Neural progenitor cell (in vitro differentiated cells): Measurements from ENCODE around the gene PARN. TPM values are rescaled to one million over a fixed set of nuclear protein-coding genes. Genes with fewer than 3 reads are reported as not detected.

Experiments
- DNase-seq: peaks from one replicate; pipeline ENCODE4 v3.0.0-alpha.2; 2016; ENCODE audit warnings: low spot score
- H2AFZ ChIP-seq: fragments of 200-600 bp; sonication (generic); replicated peaks from 2 replicates; pipeline ENCODE4 v1.6.1; 2016; ENCODE audit warnings: antibody characterized with exemption
- H3F3A ChIP-seq: fragments of 200-600 bp; sonication (generic); 2 replicates; pipeline ENCODE4 v1.6.1; 2016; ENCODE audit warnings: antibody characterized with exemption, low read depth
- H3K27ac ChIP-seq: fragments of 200-600 bp; sonication (generic); 2 replicates; pipeline ENCODE4 v1.5.1; 2016; ENCODE audit warnings: mild to moderate bottlenecking
- H3K27me3 ChIP-seq: fragments of 200-600 bp; sonication (generic); 2 replicates; pipeline ENCODE4 v1.6.1; 2016; ENCODE audit warnings: mild to moderate bottlenecking, moderate library complexity
- H3K36me3 ChIP-seq: fragments of 200-600 bp; sonication (generic); 2 replicates; pipeline ENCODE4 v1.5.1; 2016
- H3K4me1 ChIP-seq: fragments of 200-600 bp; sonication (generic); 2 replicates; pipeline ENCODE4 v1.6.1; 2016; ENCODE audit warnings: mixed run types
- H3K4me2 ChIP-seq: fragments of 200-600 bp; sonication (generic); 2 replicates; pipeline ENCODE4 v1.6.1; 2016
- H3K4me3 ChIP-seq: fragments of 200-600 bp; sonication (generic); 2 replicates; pipeline ENCODE4 v1.5.1; 2016
- H3K79me2 ChIP-seq: fragments of 200-600 bp; sonication (generic); 2 replicates; pipeline ENCODE4 v1.6.1; 2016; ENCODE audit warnings: low read depth
- H3K9ac ChIP-seq: fragments of 200-600 bp; sonication (generic); 2 replicates; pipeline ENCODE4 v1.6.1; 2016
- H3K9me3 ChIP-seq: fragments of 200-600 bp; sonication (generic); 2 replicates; pipeline ENCODE4 v1.5.1; 2016; ENCODE audit warnings: low read depth
- H4K20me1 ChIP-seq: fragments of 200-600 bp; sonication (generic); 2 replicates; pipeline ENCODE4 v1.6.1; 2016; ENCODE audit warnings: low read depth
- H3K27ac Mint-ChIP-seq: 3 replicates; pipeline ENCODE4 v1.8.0; 2021; ENCODE audit warnings: mixed read lengths
- H3K27me3 Mint-ChIP-seq: 2 replicates; pipeline ENCODE4 v1.8.0; 2022; ENCODE audit warnings: low read depth, mild to moderate bottlenecking, inconsistent platforms, moderate library complexity, mixed read lengths; ENCODE audit not compliant: insufficient read depth
- H3K36me3 Mint-ChIP-seq: 3 replicates; pipeline ENCODE4 v1.8.0; 2021; ENCODE audit warnings: mixed read lengths
- H3K4me1 Mint-ChIP-seq: 3 replicates; pipeline ENCODE4 v1.8.0; 2021; ENCODE audit warnings: mixed read lengths
- H3K4me3 Mint-ChIP-seq: 3 replicates; pipeline ENCODE4 v1.8.0; 2021; ENCODE audit warnings: mild to moderate bottlenecking, moderate library complexity, mixed read lengths
- H3K9me3 Mint-ChIP-seq: 3 replicates; pipeline ENCODE4 v1.8.0; 2020; ENCODE audit warnings: mixed read lengths
- EZH2 ChIP-seq: fragments of 200-600 bp; sonication (generic); IDR thresholded peaks from 2 replicates; pipeline ENCODE4 v1.6.1; 2017; ENCODE audit warnings: antibody characterized with exemption, mild to moderate bottlenecking, moderate library complexity
- EZH2phosphoT487 ChIP-seq: fragments of 200-600 bp; sonication (generic); IDR thresholded peaks from 2 replicates; pipeline ENCODE4 v1.6.1; 2017; ENCODE audit warnings: antibody characterized with exemption
- total RNA-seq: library from RNA; depleted of rRNA; stranded (reverse); fragments of >200 nt; gene quantifications from 2 replicates; pipeline ENCODE4 v1.2.3, GENCODE V29; 2015; ENCODE audit warnings: low replicate concordance
- TF ChIP-seq, protein P1 (sequence below): fragments of 200-600 bp; sonication (generic); IDR thresholded peaks from 2 replicates; pipeline ENCODE4 v1.5.1; 2017; ENCODE audit warnings: antibody characterized with exemption, mild to moderate bottlenecking

The PARN gene
- total RNA-seq, 1 donor from 2014 or later = 53.5 TPM

GRCh38 chr16:14500791-14501190 is 129.3 kb downstream of the PARN start:
- Mint-ChIP-seq H3K9me3 (no peaks in the 10 kb centered on the region), H3K4me3 (no peak overlapping the region), H3K36me3 (no peaks in the 10 kb centered on the region), H3K4me1 (peaks cover 25% of the 10 kb centered on the region), H3K27me3 (peaks cover 2% of the 10 kb centered on the region), H3K27ac (no peak overlapping the region)
- Histone ChIP-seq H3K9me3 (no peaks in the 10 kb centered on the region), H3K36me3 (no peaks in the 10 kb centered on the region), H3F3A (no peaks in the 10 kb centered on the region), H3K9ac (no peak overlapping the region), H3K4me3 (no peak overlapping the region), H3K27ac (no peak overlapping the region), H4K20me1 (peaks cover 8% of the 10 kb centered on the region), H3K27me3 (no peaks in the 10 kb centered on the region), H3K79me2 (no peaks in the 10 kb centered on the region), H3K4me1 (peaks cover 37% of the 10 kb centered on the region), H2AFZ (no peak overlapping the region), H3K4me2 (no peak overlapping the region)
- TF ChIP-seq, protein P1, sequence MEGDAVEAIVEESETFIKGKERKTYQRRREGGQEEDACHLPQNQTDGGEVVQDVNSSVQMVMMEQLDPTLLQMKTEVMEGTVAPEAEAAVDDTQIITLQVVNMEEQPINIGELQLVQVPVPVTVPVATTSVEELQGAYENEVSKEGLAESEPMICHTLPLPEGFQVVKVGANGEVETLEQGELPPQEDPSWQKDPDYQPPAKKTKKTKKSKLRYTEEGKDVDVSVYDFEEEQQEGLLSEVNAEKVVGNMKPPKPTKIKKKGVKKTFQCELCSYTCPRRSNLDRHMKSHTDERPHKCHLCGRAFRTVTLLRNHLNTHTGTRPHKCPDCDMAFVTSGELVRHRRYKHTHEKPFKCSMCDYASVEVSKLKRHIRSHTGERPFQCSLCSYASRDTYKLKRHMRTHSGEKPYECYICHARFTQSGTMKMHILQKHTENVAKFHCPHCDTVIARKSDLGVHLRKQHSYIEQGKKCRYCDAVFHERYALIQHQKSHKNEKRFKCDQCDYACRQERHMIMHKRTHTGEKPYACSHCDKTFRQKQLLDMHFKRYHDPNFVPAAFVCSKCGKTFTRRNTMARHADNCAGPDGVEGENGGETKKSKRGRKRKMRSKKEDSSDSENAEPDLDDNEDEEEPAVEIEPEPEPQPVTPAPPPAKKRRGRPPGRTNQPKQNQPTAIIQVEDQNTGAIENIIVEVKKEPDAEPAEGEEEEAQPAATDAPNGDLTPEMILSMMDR = no peak
- TF ChIP-seq EZH2phosphoT487 (no peak), EZH2 (no peak)
- DNase-seq = no peak

DNA sequence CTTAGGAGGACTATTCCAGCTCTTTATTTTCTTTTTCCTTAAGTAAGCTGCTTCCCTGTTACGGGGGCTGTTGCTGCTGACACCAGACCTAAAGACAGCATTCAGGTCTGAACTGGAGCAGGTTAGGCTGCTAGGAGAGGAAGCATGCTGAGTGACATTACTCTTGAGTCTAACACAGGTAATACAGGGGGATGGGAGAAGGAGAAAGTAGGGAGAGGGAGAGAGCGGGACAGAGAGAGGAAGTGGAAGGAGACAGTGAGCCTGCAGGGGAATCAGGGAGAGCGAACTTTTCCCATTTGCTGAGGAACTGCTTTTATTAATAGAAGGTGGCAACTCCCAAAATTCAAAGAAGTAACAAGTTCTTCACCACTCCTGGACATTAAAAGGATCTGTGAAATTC is 130.9 kb downstream of the PARN start:
- H3F3A ChIP-seq = no peaks in the 10 kb centered on the region
- no peaks in the 10 kb centered on the region for H3K79me2 ChIP-seq
- no peak overlapping the region for H3K4me3 ChIP-seq
- H3K9me3 ChIP-seq = no peaks in the 10 kb centered on the region
- H3K27me3 Mint-ChIP-seq = peaks cover 2% of the 10 kb centered on the region
- no peaks in the 10 kb centered on the region for H3K36me3 ChIP-seq
- no peaks in the 10 kb centered on the region for H3K36me3 Mint-ChIP-seq
- peaks cover 38% of the 10 kb centered on the region for H3K4me1 ChIP-seq
- peaks cover 14% of the 10 kb centered on the region for H4K20me1 ChIP-seq
- H2AFZ ChIP-seq = no peak overlapping the region
- no peak for DNase-seq
- peaks cover 33% of the 10 kb centered on the region for H3K4me1 Mint-ChIP-seq
- TF ChIP-seq EZH2 = no peak
- H3K9me3 Mint-ChIP-seq = no peaks in the 10 kb centered on the region
- no peak overlapping the region for H3K4me2 ChIP-seq
- H3K27me3 ChIP-seq = no peaks in the 10 kb centered on the region
- no peak overlapping the region for H3K27ac ChIP-seq
- no peak overlapping the region for H3K4me3 Mint-ChIP-seq
- no peak overlapping the region for H3K27ac Mint-ChIP-seq
- no peak overlapping the region for H3K9ac ChIP-seq

GRCh38 chr16:14497245-14498082 is 132.6 kb downstream of the PARN start:
- Histone ChIP-seq H3K4me3 (no peak overlapping the region), H3K36me3 (no peaks in the 10 kb centered on the region)

More at GRCh38 chr16:14497245-14498082, 132.6 kb downstream of the PARN start:
- H3K4me1 Mint-ChIP-seq = peaks cover 31% of the 10 kb centered on the region
- H3K36me3 Mint-ChIP-seq = no peaks in the 10 kb centered on the region
- H3K4me2 ChIP-seq = peak overlapping the region; percentile 3
- no peaks in the 10 kb centered on the region for H3K79me2 ChIP-seq
- peaks cover 14% of the 10 kb centered on the region for H4K20me1 ChIP-seq
- H3K4me1 ChIP-seq = peaks cover 30% of the 10 kb centered on the region
- H3K27me3 Mint-ChIP-seq = peaks cover 2% of the 10 kb centered on the region
- H3K9me3 ChIP-seq = no peaks in the 10 kb centered on the region
- no peaks in the 10 kb centered on the region for H3K27me3 ChIP-seq
- H3K4me3 Mint-ChIP-seq = no peak overlapping the region
- no peak overlapping the region for H3K27ac ChIP-seq
- H3K27ac Mint-ChIP-seq = no peak overlapping the region
- H3K9me3 Mint-ChIP-seq = no peaks in the 10 kb centered on the region
- peak; percentile 28 for DNase-seq
- no peak overlapping the region for H3K9ac ChIP-seq
- no peaks in the 10 kb centered on the region for H3F3A ChIP-seq
- no peak for TF ChIP-seq EZH2
- TF ChIP-seq EZH2phosphoT487 = no peak
- TF ChIP-seq, protein P1 = no peak
- H2AFZ ChIP-seq = no peak overlapping the region
